BLaER1 treated with 17β-estradiol and CSF1 and Interleukin-3, amounts not matched to agents 10 nM and 100 nM (cell line): ENCODE data around the gene FBXO24.
A peak's percentile ranks its signal among the peaks of the same experiment; 100 is the strongest.
"Not testable (repeated sequence)": the region's sequence is repeated elsewhere in the genome, so short reads cannot be mapped to it uniquely, and the experiment has no call there.

Source experiments
- H3K27ac ChIP-seq, 11 experiments: shearing (Covaris generic); formaldehyde crosslinking; 2 replicates each; pipeline ENCODE4 v1.8.1; 2022
- H3K27me3 ChIP-seq, 11 experiments: shearing (Covaris generic); formaldehyde crosslinking; 2 replicates each; pipeline ENCODE4 v1.8.1; 2022
- H3K36me3 ChIP-seq, 11 experiments: shearing (Covaris generic); formaldehyde crosslinking; 2 replicates each; pipeline ENCODE4 v1.8.1; 2022
- H3K4me1 ChIP-seq, 10 experiments: shearing (Covaris generic); formaldehyde crosslinking; 2 replicates each; pipeline ENCODE4 v1.8.1; 2022
- H3K4me2 ChIP-seq, 11 experiments: shearing (Covaris generic); formaldehyde crosslinking; 2 replicates each; pipeline ENCODE4 v1.8.1; 2022
- H3K4me3 ChIP-seq, 10 experiments: shearing (Covaris generic); formaldehyde crosslinking; 2 replicates each; pipeline ENCODE4 v1.8.1; 2022
- H3K9ac ChIP-seq, 11 experiments: shearing (Covaris generic); formaldehyde crosslinking; 2 replicates each; pipeline ENCODE4 v1.8.1; 2022
- H3K9me3 ChIP-seq, 11 experiments: shearing (Covaris generic); formaldehyde crosslinking; replicated peaks in 1 of 11; 2 replicates each; pipeline ENCODE4 v1.8.1; 2022
- H4K20me1 ChIP-seq, 11 experiments: shearing (Covaris generic); formaldehyde crosslinking; 2 replicates each; pipeline ENCODE4 v1.8.1; 2022
- Cebpa-rat ChIP-seq, 11 experiments: shearing (Covaris generic); IDR thresholded peaks; 2 replicates each; pipeline ENCODE4 v1.8.1; 2022

FBXO24 gene, protein sequence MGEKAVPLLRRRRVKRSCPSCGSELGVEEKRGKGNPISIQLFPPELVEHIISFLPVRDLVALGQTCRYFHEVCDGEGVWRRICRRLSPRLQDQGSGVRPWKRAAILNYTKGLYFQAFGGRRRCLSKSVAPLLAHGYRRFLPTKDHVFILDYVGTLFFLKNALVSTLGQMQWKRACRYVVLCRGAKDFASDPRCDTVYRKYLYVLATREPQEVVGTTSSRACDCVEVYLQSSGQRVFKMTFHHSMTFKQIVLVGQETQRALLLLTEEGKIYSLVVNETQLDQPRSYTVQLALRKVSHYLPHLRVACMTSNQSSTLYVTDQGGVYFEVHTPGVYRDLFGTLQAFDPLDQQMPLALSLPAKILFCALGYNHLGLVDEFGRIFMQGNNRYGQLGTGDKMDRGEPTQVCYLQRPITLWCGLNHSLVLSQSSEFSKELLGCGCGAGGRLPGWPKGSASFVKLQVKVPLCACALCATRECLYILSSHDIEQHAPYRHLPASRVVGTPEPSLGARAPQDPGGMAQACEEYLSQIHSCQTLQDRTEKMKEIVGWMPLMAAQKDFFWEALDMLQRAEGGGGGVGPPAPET

DNA sequence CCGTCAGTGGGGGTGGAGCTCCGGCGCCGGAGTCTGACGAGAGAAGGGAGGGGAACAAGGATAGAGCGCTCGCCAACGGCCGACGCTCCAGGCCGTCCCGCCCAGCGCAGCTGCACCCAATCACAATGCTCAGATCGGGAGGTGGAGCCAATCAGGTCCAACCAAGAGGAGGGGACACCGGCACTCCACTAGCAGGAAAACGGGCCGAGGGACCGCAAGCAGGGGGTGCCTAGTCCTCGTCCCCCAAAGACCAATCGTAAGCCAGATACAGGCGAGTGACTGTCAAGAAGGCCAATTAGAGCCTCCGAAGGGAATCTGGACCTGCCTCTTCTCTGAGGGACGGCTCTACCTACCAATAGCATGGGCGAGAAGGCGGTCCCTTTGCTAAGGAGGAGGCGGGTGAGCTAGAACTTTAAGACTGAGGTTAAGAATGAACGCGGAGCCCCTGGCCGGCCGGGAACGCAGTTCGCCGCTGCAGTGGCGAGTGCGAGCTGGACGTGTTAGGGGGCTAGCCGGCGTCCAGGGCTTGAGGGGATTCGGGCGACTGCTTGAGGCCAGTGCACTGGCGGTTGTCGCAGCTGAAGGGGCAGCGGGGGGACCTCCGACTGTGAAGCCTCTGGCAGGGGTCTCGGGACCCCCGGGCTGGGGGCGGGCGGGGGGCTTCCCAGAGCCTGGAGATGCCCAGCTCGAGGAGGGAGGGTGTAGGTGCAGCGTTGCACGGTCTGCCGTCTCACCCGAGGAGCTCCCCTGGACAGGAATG lies at the start of gene FBXO24:
TSS of gene FBXO24 (plus strand) at position 63 of the 760 bp plus-strand sequence. CDS start at position 361, 298 bp downstream.
- no peak for TF ChIP-seq Cebpa-rat (IDR thresholded peaks at IDR 0.05)
- H3K4me3 ChIP-seq: peak within 1 kb of the TSS; percentile 84 to 99 (median 94)
- peaks cover 22 to 41% (median 35%) of the 10 kb centered on the region in 11 experiments for H4K20me1 ChIP-seq
- no peaks in the 10 kb centered on the region for H3K9me3 ChIP-seq
- H3K4me2 ChIP-seq: peak within 1 kb of the TSS; percentile 94 to 100 (median 99)
- H3K9ac ChIP-seq: peak within 1 kb of the TSS; percentile 90 to 98 (median 95)
- H3K36me3 ChIP-seq: peaks cover 10 to 16% (median 13%) of the 10 kb centered on the region in 11 experiments
- H3K27ac ChIP-seq: peak within 1 kb of the TSS; percentile 83 to 98 (median 94)
- H3K27me3 ChIP-seq: peaks cover 0 to 14% (median 8%) of the 10 kb centered on the region in 11 experiments; a peak in 8 of 22 replicates
- H3K4me1 ChIP-seq: peaks cover 48 to 58% (median 55%) of the 10 kb centered on the region in 10 experiments

DNA sequence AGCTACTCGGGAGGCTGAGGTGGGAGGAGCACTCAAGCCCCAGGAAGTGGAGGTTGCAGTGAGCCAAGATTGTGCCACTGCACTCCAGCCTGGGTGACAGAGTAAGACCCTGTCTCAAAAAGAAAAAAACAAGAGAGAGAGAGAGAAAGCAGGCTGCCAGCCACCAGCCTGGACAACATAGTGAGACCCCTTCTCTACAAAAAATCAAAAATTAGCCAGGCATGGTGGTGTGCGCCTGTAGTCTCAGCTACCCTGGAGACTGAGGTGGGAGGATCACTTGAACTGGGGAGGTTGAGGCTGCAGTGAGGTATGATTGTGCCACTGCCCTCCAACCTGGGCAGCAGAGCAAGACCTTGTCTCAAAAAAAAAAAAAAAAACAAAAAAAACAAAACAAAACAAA lies 49.4 kb upstream of the FBXO24 start:
- H3K27me3 ChIP-seq, H3K9me3 ChIP-seq, H3K36me3 ChIP-seq, H3K4me2 ChIP-seq, H3K4me3 ChIP-seq, H4K20me1 ChIP-seq, H3K27ac ChIP-seq, H3K9ac ChIP-seq: not testable (repeated sequence)
- peaks cover 12 to 32% (median 21%) of the 10 kb centered on the region in 10 experiments for H3K4me1 ChIP-seq

DNA sequence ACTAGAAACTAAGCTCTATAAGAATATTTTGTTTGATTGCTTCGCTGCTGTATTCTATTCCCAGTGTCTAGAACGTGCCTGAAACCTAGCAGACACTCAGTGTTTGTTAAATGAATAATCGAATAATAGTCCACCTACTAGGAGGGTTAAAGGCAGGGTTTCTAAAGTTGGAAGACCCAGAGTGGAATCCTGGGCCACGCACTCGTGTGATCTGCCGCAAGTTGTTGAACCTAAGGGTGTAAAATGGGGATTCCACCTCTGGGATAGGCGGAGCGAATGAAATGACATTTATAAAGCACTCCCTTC lies 47.8 kb upstream of the FBXO24 start:
- Histone ChIP-seq H3K4me3 (peak overlapping the region; percentile 39 to 68 (median 54); a peak in 17 of 20 replicates), H3K9ac (peak overlapping the region in 9 of 11 experiments; percentile 28 to 61 (median 50); a peak in 13 of 22 replicates), H3K36me3 (no peaks in the 10 kb centered on the region)

GRCh38 chr7:100538654-100539435 lies 47.3 kb upstream of the FBXO24 start, which contains the start of gene AGFG2:
Gene AGFG2, plus strand, starts transcription at chr7:100539203. Its CDS starts 144 bp downstream, at chr7:100539347.
- H4K20me1 ChIP-seq: no peaks in the 10 kb centered on the region; a peak in 1 of 22 replicates
- no peaks in the 10 kb centered on the region for H3K36me3 ChIP-seq
- no peak for TF ChIP-seq Cebpa-rat (IDR thresholded peaks at IDR 0.05)
- H3K27me3 ChIP-seq: no peaks in the 10 kb centered on the region
- H3K4me3 ChIP-seq: peak within 1 kb of the TSS; percentile 66 to 87 (median 75)
- H3K9me3 ChIP-seq: no peaks in the 10 kb centered on the region
- peak within 1 kb of the TSS; percentile 77 to 100 (median 97) for H3K4me2 ChIP-seq
- H3K9ac ChIP-seq: peak within 1 kb of the TSS; percentile 59 to 82 (median 75)
- H3K4me1 ChIP-seq: peaks cover 12 to 29% (median 18%) of the 10 kb centered on the region in 10 experiments
- peak within 1 kb of the TSS in 4 of 11 experiments; percentile 46 to 65 (median 58); a peak in 6 of 22 replicates for H3K27ac ChIP-seq

More for the DNA sequence above, 47.8 kb upstream of the FBXO24 start:
- Histone ChIP-seq H4K20me1 (no peaks in the 10 kb centered on the region; a peak in 1 of 22 replicates), H3K4me2 (peak overlapping the region; percentile 73 to 94 (median 90)), H3K27me3 (no peaks in the 10 kb centered on the region), H3K4me1 (peaks cover 12 to 29% (median 18%) of the 10 kb centered on the region in 10 experiments), H3K9me3 (no peaks in the 10 kb centered on the region), H3K27ac (peak overlapping the region in 3 of 11 experiments; percentile 14 to 36 (median 18); a peak in 2 of 22 replicates)
- no peak for TF ChIP-seq Cebpa-rat (IDR thresholded peaks at IDR 0.05)

DNA sequence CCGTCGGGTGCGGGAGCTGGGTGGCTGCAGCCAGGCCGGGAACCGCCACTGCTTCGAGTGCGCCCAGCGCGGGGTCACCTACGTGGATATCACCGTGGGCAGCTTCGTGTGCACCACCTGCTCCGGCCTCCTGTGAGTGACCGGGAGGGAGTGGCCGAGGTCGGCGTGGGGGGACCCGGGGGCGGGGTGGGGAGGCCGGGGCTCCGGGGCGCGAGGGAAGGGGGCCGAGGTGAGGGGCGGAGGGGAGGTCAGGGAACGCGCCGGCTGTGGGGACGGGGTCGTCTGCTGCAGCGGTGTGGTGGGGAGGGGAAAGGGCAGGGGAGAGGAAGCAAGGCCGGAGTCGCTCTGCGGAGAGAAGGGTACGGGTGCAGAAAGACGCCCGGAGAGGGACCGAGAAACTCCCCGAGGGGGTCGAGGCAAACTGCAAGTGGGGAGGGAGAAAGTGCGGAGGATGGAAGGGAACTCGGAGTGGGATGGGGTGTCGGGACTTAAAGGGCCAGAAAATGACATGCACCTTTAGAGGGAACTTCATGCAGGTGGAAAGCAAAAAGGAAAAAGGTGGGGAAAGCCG lies 46.6 kb upstream of the FBXO24 start:
- Histone ChIP-seq H3K36me3 (no peaks in the 10 kb centered on the region), H3K9me3 (no peaks in the 10 kb centered on the region), H3K27ac (peak overlapping the region in 4 of 11 experiments; percentile 46 to 65 (median 58); a peak in 5 of 22 replicates), H3K27me3 (no peaks in the 10 kb centered on the region), H3K9ac (peak overlapping the region; percentile 59 to 82 (median 75)), H3K4me3 (peak overlapping the region; percentile 66 to 87 (median 75)), H4K20me1 (no peaks in the 10 kb centered on the region; a peak in 1 of 22 replicates), H3K4me1 (peaks cover 12 to 29% (median 19%) of the 10 kb centered on the region in 10 experiments), H3K4me2 (peak overlapping the region; percentile 77 to 100 (median 97))
- TF ChIP-seq Cebpa-rat (IDR thresholded peaks at IDR 0.05): no peak

- H3K4me3 ChIP-seq: peak overlapping the region; percentile 66 to 87 (median 75)
- TF ChIP-seq Cebpa-rat (IDR thresholded peaks at IDR 0.05): no peak
- H3K4me1 ChIP-seq: peaks cover 18 to 35% (median 25%) of the 10 kb centered on the region in 10 experiments
- H3K4me2 ChIP-seq: peak overlapping the region; percentile 77 to 100 (median 97)
- H3K36me3 ChIP-seq: no peaks in the 10 kb centered on the region
- peak overlapping the region; percentile 41 to 82 (median 72); a peak in 20 of 22 replicates for H3K9ac ChIP-seq
- H3K27me3 ChIP-seq: no peaks in the 10 kb centered on the region
- H3K27ac ChIP-seq: no peak overlapping the region
- H4K20me1 ChIP-seq: no peaks in the 10 kb centered on the region; a peak in 1 of 22 replicates
- H3K9me3 ChIP-seq: no peaks in the 10 kb centered on the region
These were observed 45.9 kb upstream of the FBXO24 start for GRCh38 chr7:100540073-100540723.

- Histone ChIP-seq H3K4me1 (peaks cover 29 to 46% (median 36%) of the 10 kb centered on the region in 10 experiments), H3K4me2 (peak overlapping the region in 5 of 11 experiments; percentile 8 to 100 (median 86); a peak in 3 of 22 replicates)
- H3K27me3 ChIP-seq, H4K20me1 ChIP-seq, H3K9ac ChIP-seq, H3K36me3 ChIP-seq, H3K4me3 ChIP-seq, H3K27ac ChIP-seq, H3K9me3 ChIP-seq: not testable (repeated sequence)
These were observed 44.8 kb upstream of the FBXO24 start for GRCh38 chr7:100541309-100541708.
